DOHH2 (cell line): ENCODE results near the gene GINM1.

Source experiments
- CTCF ChIP-seq: fragments of 200-600 bp; sonication (generic); IDR thresholded peaks from one replicate; pipeline ENCODE4 v1.5.1; 2014; ENCODE audit warnings: antibody characterized with exemption, mild to moderate bottlenecking, low read depth, low read length; ENCODE audit not compliant: poor library complexity, severe bottlenecking
- EZH2phosphoT487 ChIP-seq: fragments of 200-600 bp; sonication (generic); IDR thresholded peaks from 2 replicates; pipeline ENCODE4 v1.6.1; 2017; ENCODE audit warnings: borderline replicate concordance, mild to moderate bottlenecking, antibody characterized with exemption, low read length, moderate library complexity, mixed read lengths

- TF ChIP-seq CTCF (no peak), EZH2phosphoT487 (no peak)
Observed at GRCh38 chr6:149634315-149634714, 68.1 kb downstream of the GINM1 start.
